ENCODE results near the gene APOBEC3C. TPM values are rescaled to one million over a fixed set of nuclear protein-coding genes. Genes with fewer than 3 reads are reported as not detected.
"Not testable (repeated sequence)": the region's sequence is repeated elsewhere in the genome, so short reads cannot be mapped to it uniquely, and the experiment has no call there.

APOBEC3C gene
- total RNA-seq, 2 donors from 2014 or later = 21.4 to 52.3 TPM

- no peak for DNase-seq (ENCODE audit: low spot score)
- no peaks in the 10 kb centered on the region for H3K36me3 ChIP-seq
- H3K4me1 ChIP-seq (replicated peaks) = no peaks in the 10 kb centered on the region
- no peak overlapping the region for H3K27ac ChIP-seq
- no peak for TF ChIP-seq CTCF (IDR thresholded peaks at IDR 0.05)
- TF ChIP-seq POLR2AphosphoS5 (IDR thresholded peaks at IDR 0.05) = no peak
- no peak for TF ChIP-seq POLR2A (IDR thresholded peaks at IDR 0.05)
- H3K4me3 ChIP-seq = no peak overlapping the region
- intact Hi-C loops (cut with DNase I) = no loop called here
- H3K27me3 ChIP-seq (replicated peaks; ENCODE audit: insufficient read depth) = no peaks in the 10 kb centered on the region
- WGBS = 80% methylated on average over 7 of the region's 7 CpGs
- H3K9me3 ChIP-seq = no peaks in the 10 kb centered on the region
Observed at GRCh38 chr22:38974826-38975175, 39.3 kb upstream of the APOBEC3C start.

GRCh38 chr22:38977289-38977688 is 36.8 kb upstream of the APOBEC3C start:
- WGBS = 96% methylated on average over 4 of the region's 4 CpGs
- H3K4me1 ChIP-seq (replicated peaks); intact Hi-C loops (cut with DNase I); H3K36me3 ChIP-seq; H3K4me3 ChIP-seq; DNase-seq (ENCODE audit: low spot score); H3K27ac ChIP-seq; H3K27me3 ChIP-seq (replicated peaks; ENCODE audit: insufficient read depth); H3K9me3 ChIP-seq: not testable (repeated sequence)

GRCh38 chr22:38980587-38980986 is 33.5 kb upstream of the APOBEC3C start:
- intact Hi-C loops (cut with DNase I); H3K27ac ChIP-seq: not testable (repeated sequence)
- 83% methylated on average over 10 of the region's 10 CpGs for WGBS

GRCh38 chr22:38981005-38981991 is 32.8 kb upstream of the APOBEC3C start:
- Histone ChIP-seq H3K9me3 (no peaks in the 10 kb centered on the region), H3K27ac (peak overlapping the region; percentile 72 to 77), H3K27me3 (replicated peaks; ENCODE audit: insufficient read depth) (no peaks in the 10 kb centered on the region), H3K4me3 (peak overlapping the region; percentile 32 to 34), H3K36me3 (no peaks in the 10 kb centered on the region), H3K4me1 (replicated peaks) (no peaks in the 10 kb centered on the region)
- WGBS = 14% methylated on average over 27 of the region's 27 CpGs
- intact Hi-C loops (cut with DNase I) = no loop called here
- peak; percentile 62 for DNase-seq (ENCODE audit: low spot score)
- TF ChIP-seq CTCF (IDR thresholded peaks at IDR 0.05) (peak in 3 of 4 experiments; percentile 41 to 60 (median 53)), POLR2A (IDR thresholded peaks at IDR 0.05) (no peak), POLR2AphosphoS5 (IDR thresholded peaks at IDR 0.05) (peak; percentile 49)

More at GRCh38 chr22:38980587-38980986, 33.5 kb upstream of the APOBEC3C start:
- not testable (repeated sequence) for DNase-seq (ENCODE audit: low spot score); H3K36me3 ChIP-seq; H3K4me1 ChIP-seq (replicated peaks); H3K9me3 ChIP-seq; H3K27me3 ChIP-seq (replicated peaks; ENCODE audit: insufficient read depth); H3K4me3 ChIP-seq

- TF ChIP-seq POLR2A (IDR thresholded peaks at IDR 0.05) = peak; percentile 68
- TF ChIP-seq CTCF (IDR thresholded peaks at IDR 0.05) = no peak
- peak; percentile 91 for TF ChIP-seq POLR2AphosphoS5 (IDR thresholded peaks at IDR 0.05)
- no peaks in the 10 kb centered on the region for H3K4me1 ChIP-seq (replicated peaks)
- H3K36me3 ChIP-seq = no peaks in the 10 kb centered on the region
- H3K27ac ChIP-seq = peak within 1 kb of the TSS; percentile 72 to 77
- 7% methylated on average over 16 of the region's 16 CpGs for WGBS
- intact Hi-C loops (cut with DNase I) = no loop called here
- no peaks in the 10 kb centered on the region for H3K27me3 ChIP-seq (replicated peaks; ENCODE audit: insufficient read depth)
- no peaks in the 10 kb centered on the region for H3K9me3 ChIP-seq
- DNase-seq (ENCODE audit: low spot score) = peak; percentile 88
- peak within 1 kb of the TSS; percentile 32 to 34 for H3K4me3 ChIP-seq
Observed at GRCh38 chr22:38981992-38982927, 31.8 kb upstream of the APOBEC3C start, which contains the start of gene APOBEC3B. Gene APOBEC3B (plus strand): TSS chr22:38982347. CDS start chr22:38982454, 107 bp downstream.
